Rectal smooth muscle tissue (tissue), 1 donor: ENCODE results near the gene IL1R2.

ENCODE experiments used
- H3K27ac ChIP-seq: one replicate; pipeline ENCODE4 v1.7.0; 2013; ENCODE audit warnings: low read depth, low read length, inconsistent platforms
- H3K27me3 ChIP-seq: one replicate; pipeline ENCODE4 v1.7.0; 2013; ENCODE audit warnings: low read length; ENCODE audit not compliant: control insufficient read depth, insufficient read depth
- H3K36me3 ChIP-seq: one replicate; pipeline ENCODE4 v1.7.0; 2013; ENCODE audit warnings: low read length; ENCODE audit not compliant: control insufficient read depth, insufficient read depth
- H3K4me1 ChIP-seq: one replicate; pipeline ENCODE4 v1.7.0; 2013; ENCODE audit warnings: low read length; ENCODE audit not compliant: control insufficient read depth, insufficient read depth
- H3K4me3 ChIP-seq: one replicate; pipeline ENCODE4 v1.7.0; 2013; ENCODE audit warnings: low read length
- H3K9ac ChIP-seq: one replicate; pipeline ENCODE4 v1.7.0; 2013; ENCODE audit warnings: low read length

The IL1R2 gene

GRCh38 chr2:102004581-102004980 is 12.8 kb downstream of the IL1R2 start:
- H3K27me3 ChIP-seq = no peaks in the 10 kb centered on the region
- H3K27ac ChIP-seq = no peak overlapping the region
- H3K4me3 ChIP-seq = no peak overlapping the region
- no peaks in the 10 kb centered on the region for H3K4me1 ChIP-seq
- no peaks in the 10 kb centered on the region for H3K36me3 ChIP-seq
- no peak overlapping the region for H3K9ac ChIP-seq

GRCh38 chr2:102005449-102005848 is 13.7 kb downstream of the IL1R2 start:
- H3K4me3 ChIP-seq = no peak overlapping the region
- H3K27me3 ChIP-seq = no peaks in the 10 kb centered on the region
- no peak overlapping the region for H3K9ac ChIP-seq
- H3K27ac ChIP-seq = no peak overlapping the region
- no peaks in the 10 kb centered on the region for H3K36me3 ChIP-seq
- H3K4me1 ChIP-seq = no peaks in the 10 kb centered on the region

- no peaks in the 10 kb centered on the region for H3K27me3 ChIP-seq
- H3K27ac ChIP-seq = no peak overlapping the region
- H3K9ac ChIP-seq = no peak overlapping the region
- no peaks in the 10 kb centered on the region for H3K4me1 ChIP-seq
- no peaks in the 10 kb centered on the region for H3K36me3 ChIP-seq
- H3K4me3 ChIP-seq = no peak overlapping the region
Measured at GRCh38 chr2:102005989-102006885, 14.5 kb downstream of the IL1R2 start.

- Histone ChIP-seq H3K36me3 (no peaks in the 10 kb centered on the region), H3K4me3 (no peak overlapping the region), H3K27ac (no peak overlapping the region), H3K4me1 (no peaks in the 10 kb centered on the region), H3K27me3 (no peaks in the 10 kb centered on the region), H3K9ac (no peak overlapping the region)
Measured at GRCh38 chr2:102006886-102007278, 15.1 kb downstream of the IL1R2 start.

GRCh38 chr2:102008490-102008889 is 16.7 kb downstream of the IL1R2 start:
- Histone ChIP-seq H3K4me1 (no peaks in the 10 kb centered on the region), H3K27me3 (no peaks in the 10 kb centered on the region), H3K4me3 (no peak overlapping the region), H3K36me3 (no peaks in the 10 kb centered on the region), H3K9ac (no peak overlapping the region), H3K27ac (no peak overlapping the region)

- Histone ChIP-seq H3K4me3 (no peak overlapping the region), H3K9ac (no peak overlapping the region), H3K4me1 (no peaks in the 10 kb centered on the region), H3K27ac (no peak overlapping the region), H3K27me3 (no peaks in the 10 kb centered on the region), H3K36me3 (no peaks in the 10 kb centered on the region)
Measured at GRCh38 chr2:102009557-102009956, 17.8 kb downstream of the IL1R2 start.

- no peaks in the 10 kb centered on the region for H3K36me3 ChIP-seq
Measured at GRCh38 chr2:102010902-102011301, 19.1 kb downstream of the IL1R2 start.

GRCh38 chr2:102012061-102012614 is 20.4 kb downstream of the IL1R2 start:
- no peaks in the 10 kb centered on the region for H3K4me1 ChIP-seq
- H3K36me3 ChIP-seq = no peaks in the 10 kb centered on the region
- no peak overlapping the region for H3K27ac ChIP-seq
- no peaks in the 10 kb centered on the region for H3K27me3 ChIP-seq
- no peak overlapping the region for H3K4me3 ChIP-seq
- H3K9ac ChIP-seq = no peak overlapping the region

More at GRCh38 chr2:102010902-102011301, 19.1 kb downstream of the IL1R2 start:
- no peaks in the 10 kb centered on the region for H3K27me3 ChIP-seq
- H3K27ac ChIP-seq = no peak overlapping the region
- no peaks in the 10 kb centered on the region for H3K4me1 ChIP-seq
- no peak overlapping the region for H3K4me3 ChIP-seq
- no peak overlapping the region for H3K9ac ChIP-seq

GRCh38 chr2:102013206-102014040 is 21.7 kb downstream of the IL1R2 start:
- no peak overlapping the region for H3K9ac ChIP-seq
- H3K36me3 ChIP-seq = no peaks in the 10 kb centered on the region
- no peak overlapping the region for H3K27ac ChIP-seq
- no peaks in the 10 kb centered on the region for H3K4me1 ChIP-seq
- no peaks in the 10 kb centered on the region for H3K27me3 ChIP-seq
- no peak overlapping the region for H3K4me3 ChIP-seq

- Histone ChIP-seq H3K4me1 (no peaks in the 10 kb centered on the region), H3K9ac (no peak overlapping the region), H3K27me3 (no peaks in the 10 kb centered on the region), H3K27ac (no peak overlapping the region), H3K36me3 (no peaks in the 10 kb centered on the region), H3K4me3 (no peak overlapping the region)
Measured at GRCh38 chr2:102014041-102014345, 22.2 kb downstream of the IL1R2 start.

GRCh38 chr2:102015399-102015798 is 23.6 kb downstream of the IL1R2 start:
- Histone ChIP-seq H3K9ac (no peak overlapping the region), H3K27me3 (no peaks in the 10 kb centered on the region), H3K36me3 (no peaks in the 10 kb centered on the region), H3K27ac (no peak overlapping the region), H3K4me3 (no peak overlapping the region), H3K4me1 (no peaks in the 10 kb centered on the region)

GRCh38 chr2:102016399-102016955 is 24.7 kb downstream of the IL1R2 start:
- H3K27ac ChIP-seq = no peak overlapping the region
- no peaks in the 10 kb centered on the region for H3K27me3 ChIP-seq
- H3K9ac ChIP-seq = no peak overlapping the region
- H3K4me1 ChIP-seq = no peaks in the 10 kb centered on the region
- H3K4me3 ChIP-seq = no peak overlapping the region
- H3K36me3 ChIP-seq = no peaks in the 10 kb centered on the region
